Heart left ventricle (tissue), 13 donors: ENCODE measurements around the gene ADAM19.

Source experiments
- POLR2A ChIP-seq, 2 donors: fragments of 450-650 bp; IDR thresholded peaks; one replicate each; pipeline ENCODE4 v1.6.1; 2017; ENCODE audit warnings: antibody characterized with exemption in 2 of 2, mild to moderate bottlenecking in 2 of 2, moderate library complexity in 2 of 2
- TF ChIP-seq, protein P1 (sequence below), 12 donors: fragments of 200-600 bp; sonication (generic) in 4 of 12; IDR thresholded peaks; one replicate each; pipeline versions ENCODE4 v1.5.0 to v1.8.0; 2018 to 2022; ENCODE audit warnings: antibody characterized with exemption in 12 of 12, mild to moderate bottlenecking in 5 of 12
- donor health status: ischemic (EF 13 %, LVEDD 7.1; RV severe dilation, severe dysfunction).
- donor health status: DM: no; HTN: yes; CAD: no.
- donor health status: DM: no; HTN: no; CAD: no.
- donor health status: ischemic (EF 25% LVEDD 6.9; RV normal size, moderate dysfunction).
- donor health status: ischemic (EF 25% LVEDD 5.7; RV mildly dilated, moderate dysfunction).
- donor health status: ischemic (EF 35%, LVEDD 5.7; RV mildly dilated, moderate dysfunction).
- donor health status: nonischemic (EF 11% LVEDD 7.7; RV severe dilation, severe dysfunction).
- donor health status: DM: yes; HTN: yes; CAD: no.
- donor health status: PGD.
- donor health status: ischemic (EF 29% LVEDD 5.4; RV normal size, mild dysfunction).
- donor health status: nonischemic (EF 23%, LVEDD 6.1; RV moderate dilation, normal function).

DNA sequence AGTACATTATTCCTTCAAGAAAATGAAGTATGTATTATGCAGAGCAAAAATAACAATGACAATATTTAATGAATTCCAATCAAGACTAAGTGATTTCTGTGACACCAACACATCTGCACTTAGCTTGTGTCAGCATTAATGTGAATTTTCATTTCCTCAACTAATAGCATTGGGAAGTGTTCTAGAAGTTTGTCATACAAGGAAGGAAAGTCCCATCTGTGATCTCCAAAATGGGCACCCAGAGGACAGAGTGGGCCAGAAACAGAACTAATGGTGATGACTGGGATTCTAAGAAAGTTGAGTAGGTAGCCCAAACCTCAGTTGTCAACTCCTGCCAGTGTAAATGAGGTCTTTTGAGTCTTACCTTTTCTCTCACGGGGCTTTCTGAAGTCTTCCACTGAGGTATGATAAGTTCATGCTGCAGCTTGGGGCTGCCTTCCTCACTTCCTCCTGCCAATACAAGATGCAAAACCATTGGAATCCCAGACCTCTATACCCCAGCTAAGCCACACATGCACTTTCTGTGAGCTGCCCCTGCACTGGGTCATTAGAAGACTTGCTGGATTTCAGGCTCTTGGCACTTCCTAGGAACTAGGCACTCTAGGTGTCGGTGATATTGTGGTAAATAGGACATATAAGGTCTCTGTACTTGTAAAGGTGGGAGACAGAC lies 4.9 kb downstream of the ADAM19 start:
- TF ChIP-seq POLR2A (IDR thresholded peaks at IDR 0.05), result no peak
- TF ChIP-seq, protein P1, sequence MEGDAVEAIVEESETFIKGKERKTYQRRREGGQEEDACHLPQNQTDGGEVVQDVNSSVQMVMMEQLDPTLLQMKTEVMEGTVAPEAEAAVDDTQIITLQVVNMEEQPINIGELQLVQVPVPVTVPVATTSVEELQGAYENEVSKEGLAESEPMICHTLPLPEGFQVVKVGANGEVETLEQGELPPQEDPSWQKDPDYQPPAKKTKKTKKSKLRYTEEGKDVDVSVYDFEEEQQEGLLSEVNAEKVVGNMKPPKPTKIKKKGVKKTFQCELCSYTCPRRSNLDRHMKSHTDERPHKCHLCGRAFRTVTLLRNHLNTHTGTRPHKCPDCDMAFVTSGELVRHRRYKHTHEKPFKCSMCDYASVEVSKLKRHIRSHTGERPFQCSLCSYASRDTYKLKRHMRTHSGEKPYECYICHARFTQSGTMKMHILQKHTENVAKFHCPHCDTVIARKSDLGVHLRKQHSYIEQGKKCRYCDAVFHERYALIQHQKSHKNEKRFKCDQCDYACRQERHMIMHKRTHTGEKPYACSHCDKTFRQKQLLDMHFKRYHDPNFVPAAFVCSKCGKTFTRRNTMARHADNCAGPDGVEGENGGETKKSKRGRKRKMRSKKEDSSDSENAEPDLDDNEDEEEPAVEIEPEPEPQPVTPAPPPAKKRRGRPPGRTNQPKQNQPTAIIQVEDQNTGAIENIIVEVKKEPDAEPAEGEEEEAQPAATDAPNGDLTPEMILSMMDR (IDR thresholded peaks at IDR 0.05), result no peak
